Activated CD4-positive, alpha-beta T cell treated with anti-CD3 and anti-CD28 coated beads for 24 hours (primary cell): Measurements from ENCODE around the gene CFAP46.

ENCODE experiments used
- DNase-seq, 2 donors: peaks; one replicate each; pipeline ENCODE4 v3.0.0-alpha.2; 2020; ENCODE audit warnings: low read depth in 2 of 2

The CFAP46 gene

DNA sequence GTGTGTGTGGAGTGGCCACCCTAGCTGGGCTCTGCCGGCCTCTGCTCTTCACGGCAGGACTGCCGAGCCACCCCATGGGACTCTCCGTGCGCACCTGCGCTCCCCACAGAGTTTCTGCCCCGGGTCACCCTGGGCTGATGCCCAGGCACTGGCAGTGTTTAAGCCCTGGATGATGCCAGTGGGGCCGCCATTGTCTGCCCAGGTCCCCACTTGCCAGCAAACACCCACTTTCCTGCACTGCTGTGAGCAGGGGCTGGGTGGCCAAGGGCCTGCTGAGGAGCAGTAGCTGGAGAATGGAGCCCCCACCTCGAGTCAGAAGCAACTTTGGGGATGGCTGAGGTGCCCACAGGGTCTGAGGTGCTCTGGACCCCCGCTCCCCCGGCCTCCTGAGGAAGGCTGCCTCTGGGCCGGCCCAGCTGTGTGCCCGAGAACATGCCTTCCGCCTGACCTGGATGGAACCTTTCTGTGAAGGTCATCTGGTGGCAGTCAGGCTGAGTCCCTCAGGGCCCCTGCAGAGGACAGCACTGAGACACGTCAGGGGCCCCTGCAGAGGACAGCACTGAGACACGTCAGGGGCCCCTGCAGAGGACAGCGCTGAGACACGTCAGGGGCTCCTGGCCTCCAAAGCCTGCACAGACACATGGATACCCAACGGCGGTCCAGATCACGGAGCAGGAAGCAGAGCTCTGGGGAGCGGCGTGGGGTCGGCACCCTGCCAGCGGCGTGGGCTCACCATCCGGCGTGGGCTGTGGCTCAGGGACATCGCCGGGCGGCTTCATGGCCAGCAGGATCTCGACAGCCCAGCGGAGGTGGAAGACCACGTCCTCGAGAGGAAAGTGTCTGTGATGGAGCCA is 62.0 kb downstream of the CFAP46 start:
- no peak for DNase-seq

DNA sequence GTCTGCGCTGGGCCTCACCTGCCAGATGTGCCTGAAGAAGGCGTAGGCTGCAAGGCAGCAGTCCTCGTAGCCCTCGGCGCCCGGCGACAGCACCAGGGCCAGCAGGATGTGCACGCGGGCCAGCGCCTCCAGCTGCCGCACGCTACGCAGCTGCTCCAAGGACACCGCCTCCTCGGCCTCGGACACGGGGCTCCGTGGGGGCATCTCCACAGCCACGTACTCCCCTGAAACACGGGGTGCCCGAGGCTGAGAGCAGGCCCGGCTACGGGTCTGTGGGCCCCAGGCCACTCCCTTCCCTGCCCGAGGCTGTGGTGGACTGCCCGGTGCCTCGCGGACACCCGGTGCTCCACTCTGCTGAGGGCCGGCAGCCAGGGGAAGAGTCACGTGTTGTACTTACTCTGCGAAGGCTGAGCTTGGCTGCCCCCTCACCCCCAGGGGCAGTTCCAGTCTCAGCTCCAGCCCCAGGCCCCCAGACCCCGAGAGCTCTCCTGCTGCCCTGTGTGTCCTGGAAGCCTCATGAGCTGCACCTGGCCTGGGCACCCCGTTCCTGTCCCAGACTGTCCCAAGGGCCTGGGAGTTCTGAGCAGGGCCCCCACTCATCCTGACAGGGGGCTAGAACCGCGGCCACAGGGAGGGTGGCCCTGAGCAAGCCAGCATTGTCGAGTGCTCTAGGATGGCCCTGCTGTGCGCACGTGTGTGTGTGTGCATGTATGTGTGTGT is 62.8 kb downstream of the CFAP46 start:
- DNase-seq, result no peak

DNA sequence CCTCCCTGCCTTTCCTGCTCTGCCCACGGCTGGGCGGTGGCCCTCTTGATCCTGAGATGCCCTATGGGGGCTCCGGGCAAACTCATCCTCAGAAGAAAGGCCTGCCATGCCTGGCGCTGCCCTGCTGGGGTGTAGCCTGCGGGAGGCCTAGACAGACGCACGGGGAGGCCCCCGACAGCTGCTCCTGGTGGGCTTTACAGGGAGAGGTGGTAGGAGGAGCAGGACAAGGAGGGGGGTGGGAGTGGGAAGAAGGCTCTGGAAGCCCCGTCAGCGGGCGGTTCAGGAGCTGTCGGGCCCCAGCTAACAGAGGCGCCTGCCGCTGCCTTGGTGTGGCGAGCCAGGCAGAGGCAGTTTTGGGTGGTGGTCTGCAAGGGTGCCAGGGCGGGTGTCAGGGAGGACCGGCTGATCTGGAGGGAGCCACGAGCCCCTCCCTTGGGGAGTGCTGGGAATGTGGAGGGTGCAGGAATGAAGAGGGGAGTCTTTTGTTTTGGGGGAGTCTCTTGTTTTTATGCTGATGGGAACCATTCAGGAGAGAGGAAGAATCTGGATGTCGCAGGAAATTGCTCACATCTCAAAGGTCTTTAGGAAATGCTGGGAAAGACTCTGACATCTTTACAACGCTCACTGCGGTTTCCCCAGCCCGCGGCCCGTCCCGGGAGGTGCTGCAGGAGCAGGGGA is 63.5 kb downstream of the CFAP46 start:
- DNase-seq, result no peak

DNA sequence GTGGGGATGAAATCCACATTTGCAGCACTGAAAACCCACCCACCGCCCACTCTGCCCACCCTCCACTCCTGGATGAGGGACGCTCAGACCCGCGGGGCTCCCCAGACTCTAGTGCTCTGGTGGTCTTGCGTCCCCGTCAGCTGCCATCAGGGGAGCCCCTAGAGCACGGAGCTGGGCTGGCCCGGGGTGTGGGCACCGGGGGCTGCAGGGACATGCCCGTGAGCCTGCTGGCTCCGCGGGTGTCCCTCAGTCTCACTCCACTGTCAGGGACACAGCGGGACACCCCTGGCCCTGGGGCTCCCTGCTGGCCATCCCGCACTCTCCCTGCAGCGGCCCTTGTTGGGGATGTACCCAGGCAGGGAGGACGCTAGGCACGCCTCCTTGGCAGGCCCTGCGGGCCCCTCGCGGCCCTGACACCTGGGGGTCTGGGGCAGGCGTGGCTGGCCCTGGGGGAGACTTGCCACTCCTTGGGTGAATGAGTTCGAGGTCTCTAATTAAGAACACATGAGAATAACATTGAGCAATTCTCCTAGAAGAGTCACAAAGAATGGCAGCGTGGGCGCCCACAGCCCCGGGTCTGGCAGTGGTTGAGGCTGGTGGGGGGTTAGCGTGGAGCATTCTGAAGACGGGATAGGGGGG is 64.2 kb downstream of the CFAP46 start:
- no peak for DNase-seq

DNA sequence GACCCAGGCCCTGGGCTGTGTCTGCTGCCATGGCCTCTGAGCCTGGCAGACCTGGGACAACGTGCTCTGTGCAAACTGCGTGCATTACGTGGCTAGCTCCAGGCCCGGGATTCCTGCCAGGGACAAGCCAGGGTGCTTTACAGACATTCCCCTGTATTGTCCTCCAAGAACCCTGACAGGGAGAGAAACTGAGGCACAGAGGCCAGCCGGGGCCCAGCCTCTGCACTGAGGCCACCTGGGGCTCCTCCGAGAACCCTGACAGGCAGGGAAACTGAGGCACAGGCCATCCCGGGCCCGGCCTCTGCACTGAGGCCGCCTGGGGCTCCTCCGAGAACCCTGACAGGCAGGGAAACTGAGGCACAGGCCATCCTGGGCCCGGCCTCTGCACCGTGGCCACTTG is 64.9 kb downstream of the CFAP46 start:
- DNase-seq, result no peak

DNA sequence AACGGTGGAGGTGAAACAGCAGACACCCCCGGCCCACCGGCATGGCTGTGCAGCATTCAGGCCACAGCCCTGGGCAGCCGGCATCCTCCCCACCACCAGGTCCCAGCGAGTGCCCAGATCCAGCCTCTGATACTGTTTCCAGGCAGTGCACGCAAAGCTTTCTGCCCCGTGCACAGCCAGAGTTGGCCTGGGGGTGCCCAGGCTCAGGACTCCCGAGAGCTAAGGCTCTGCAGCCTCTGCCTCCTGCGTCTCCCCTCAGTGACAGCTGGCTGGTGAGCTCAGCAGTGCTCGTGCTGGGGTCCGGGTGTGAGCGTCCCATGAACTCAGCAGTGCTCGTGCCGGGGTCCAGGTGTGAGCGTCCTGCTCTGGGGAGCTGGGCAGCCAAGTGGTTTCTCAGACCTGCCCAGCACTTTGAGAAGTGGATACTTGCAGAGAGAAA is 65.4 kb downstream of the CFAP46 start:
- no peak for DNase-seq

DNA sequence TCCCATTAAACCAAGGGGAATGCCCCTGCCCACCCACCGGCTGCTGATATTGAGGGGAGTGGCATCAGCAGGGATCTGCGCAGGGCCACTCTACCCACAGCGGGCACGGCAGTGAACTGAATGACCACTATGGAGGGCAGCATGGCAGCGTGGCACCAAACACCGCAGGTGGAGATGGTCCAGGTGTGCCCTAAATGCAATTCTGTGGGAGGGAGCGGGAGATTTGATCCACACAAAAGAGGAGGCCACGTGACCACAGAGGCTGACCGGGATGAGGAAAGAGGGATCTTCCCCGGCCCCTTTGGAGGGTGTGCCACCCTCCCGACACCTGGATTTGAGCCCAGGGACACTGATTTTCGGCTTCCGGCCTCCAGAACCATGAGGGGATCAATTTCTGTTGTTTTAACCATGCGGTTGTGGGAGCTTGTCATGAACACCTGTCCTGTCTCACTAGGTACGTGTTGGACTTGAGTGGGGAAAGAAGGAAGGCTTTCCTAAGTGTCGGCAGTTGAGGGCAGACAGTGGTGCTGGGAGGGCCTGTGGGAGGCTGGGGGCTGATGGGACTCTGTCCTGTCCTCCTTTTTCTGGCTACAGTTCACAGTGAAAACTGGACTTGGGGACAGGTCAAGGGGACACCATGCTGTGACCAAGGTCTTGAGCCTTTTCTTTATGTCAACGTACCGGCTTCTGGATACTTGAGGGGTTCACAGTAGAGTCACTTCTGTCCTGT is 66.1 kb downstream of the CFAP46 start:
- no peak for DNase-seq

DNA sequence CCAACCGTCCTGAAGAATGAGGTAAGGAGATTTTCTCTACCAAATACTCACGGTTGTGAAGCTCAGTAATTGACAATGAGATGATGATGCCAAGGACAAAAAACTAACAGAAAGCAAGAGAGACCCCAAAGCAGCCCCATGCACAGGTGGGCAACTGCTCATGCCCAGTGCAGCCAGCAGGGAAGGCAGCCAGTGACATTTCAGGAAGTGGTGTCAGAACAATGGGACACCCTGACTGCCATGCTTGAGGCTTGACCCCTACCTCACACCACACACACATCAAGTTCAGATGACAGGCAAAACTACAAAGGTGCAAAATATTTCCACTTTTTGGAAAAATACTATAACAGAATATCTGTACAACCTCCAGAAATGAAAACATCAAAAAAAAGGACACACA is 66.9 kb downstream of the CFAP46 start:
- DNase-seq, result no peak

DNA sequence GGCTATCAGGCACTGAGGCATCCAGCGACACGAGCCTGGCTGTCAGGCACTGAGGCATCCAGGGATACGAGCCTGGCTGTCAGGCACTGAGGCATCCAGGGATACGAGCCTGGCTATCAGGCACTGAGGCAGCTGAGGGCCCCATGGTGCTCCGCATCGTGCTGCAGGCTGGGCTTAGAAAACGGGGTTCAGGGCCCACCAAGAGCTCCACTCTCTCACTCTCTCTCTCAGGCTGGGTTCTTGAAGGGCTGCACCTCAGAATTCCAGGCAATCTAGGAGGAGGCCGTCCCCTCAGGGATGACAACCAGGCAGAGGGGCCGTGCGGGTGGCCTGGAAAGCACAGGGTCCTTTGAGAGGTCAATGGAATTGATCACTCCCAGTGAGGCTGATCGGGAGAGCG is 69.0 kb downstream of the CFAP46 start:
- DNase-seq, result no peak

DNA sequence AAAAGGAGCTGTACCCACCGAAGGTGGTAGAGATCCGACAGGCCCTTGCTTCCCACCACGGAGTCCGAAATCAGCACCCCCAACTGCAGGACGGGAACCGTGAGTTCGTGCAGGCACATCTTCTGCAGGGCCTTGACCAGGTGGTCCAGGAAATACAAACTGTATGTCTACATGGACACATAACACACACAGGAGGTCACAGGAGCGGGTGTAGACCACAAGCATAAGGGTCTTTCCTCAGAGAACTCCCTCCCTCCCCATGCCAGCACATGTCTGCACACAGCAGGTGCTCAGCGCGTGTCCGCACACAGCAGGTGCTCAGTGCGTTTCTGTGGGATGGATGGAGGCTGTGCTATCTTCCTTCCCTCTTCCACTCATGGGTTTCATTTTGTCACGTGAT is 69.7 kb downstream of the CFAP46 start:
- no peak for DNase-seq

DNA sequence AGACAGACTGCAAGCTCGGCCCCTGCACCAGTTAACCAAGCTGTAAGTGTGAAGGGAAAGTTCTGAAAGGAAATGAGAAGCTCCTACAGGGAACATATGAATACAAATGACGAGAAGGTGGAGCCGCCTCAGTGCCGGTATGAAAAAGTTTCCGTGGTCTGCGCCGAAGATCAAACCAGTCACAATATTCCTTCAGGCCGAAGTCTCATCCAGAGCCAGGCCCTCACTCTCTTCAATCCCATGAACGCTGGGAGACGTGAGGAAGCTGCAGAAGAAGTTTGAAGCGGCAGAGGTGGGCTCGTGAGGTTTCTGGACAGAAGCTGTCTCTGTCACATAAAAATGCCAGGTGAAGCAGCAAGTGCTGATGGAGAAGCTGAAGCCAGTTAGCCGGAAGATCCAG is 71.9 kb downstream of the CFAP46 start:
- no peak for DNase-seq

DNA sequence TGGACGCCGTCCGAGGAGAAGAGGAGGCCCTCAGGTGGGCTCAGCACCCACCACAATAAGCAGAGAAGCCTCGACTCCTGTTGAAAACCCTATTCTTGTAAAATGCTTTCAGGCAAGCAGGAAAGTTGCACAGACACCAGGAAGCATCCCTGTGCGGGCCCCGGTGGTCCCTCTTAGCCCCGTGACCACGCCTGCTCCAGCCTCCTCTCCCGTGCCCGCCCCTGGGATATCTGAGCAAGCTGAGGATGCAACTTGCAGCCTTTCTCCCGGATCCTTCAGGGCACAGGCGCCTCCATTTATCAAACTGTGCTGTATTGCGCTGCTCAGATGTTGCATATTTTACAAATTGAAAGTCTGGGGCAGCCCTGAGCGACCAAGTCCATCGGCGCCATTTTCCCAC is 72.7 kb downstream of the CFAP46 start:
- DNase-seq, result no peak

DNA sequence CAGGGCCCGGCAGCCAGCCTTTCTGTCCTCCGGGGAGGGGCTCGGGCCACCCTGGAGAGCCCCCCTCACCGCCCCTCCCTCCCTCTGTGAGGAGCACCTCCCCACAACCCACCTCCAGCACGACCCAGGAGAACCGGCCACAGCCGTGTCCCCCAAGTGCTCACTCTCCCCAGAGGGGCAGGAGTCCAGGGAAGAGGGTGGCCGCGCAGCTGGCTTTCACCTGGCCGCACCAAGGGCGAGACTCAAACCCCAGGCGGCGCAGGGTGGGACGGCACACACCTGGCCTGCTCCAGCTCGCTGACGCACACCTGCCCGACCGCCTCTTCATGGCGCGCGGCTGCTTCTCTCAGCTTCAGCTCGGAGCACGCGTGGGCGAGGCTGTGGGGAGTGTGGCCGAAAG is 73.4 kb downstream of the CFAP46 start:
- DNase-seq, result no peak

DNA sequence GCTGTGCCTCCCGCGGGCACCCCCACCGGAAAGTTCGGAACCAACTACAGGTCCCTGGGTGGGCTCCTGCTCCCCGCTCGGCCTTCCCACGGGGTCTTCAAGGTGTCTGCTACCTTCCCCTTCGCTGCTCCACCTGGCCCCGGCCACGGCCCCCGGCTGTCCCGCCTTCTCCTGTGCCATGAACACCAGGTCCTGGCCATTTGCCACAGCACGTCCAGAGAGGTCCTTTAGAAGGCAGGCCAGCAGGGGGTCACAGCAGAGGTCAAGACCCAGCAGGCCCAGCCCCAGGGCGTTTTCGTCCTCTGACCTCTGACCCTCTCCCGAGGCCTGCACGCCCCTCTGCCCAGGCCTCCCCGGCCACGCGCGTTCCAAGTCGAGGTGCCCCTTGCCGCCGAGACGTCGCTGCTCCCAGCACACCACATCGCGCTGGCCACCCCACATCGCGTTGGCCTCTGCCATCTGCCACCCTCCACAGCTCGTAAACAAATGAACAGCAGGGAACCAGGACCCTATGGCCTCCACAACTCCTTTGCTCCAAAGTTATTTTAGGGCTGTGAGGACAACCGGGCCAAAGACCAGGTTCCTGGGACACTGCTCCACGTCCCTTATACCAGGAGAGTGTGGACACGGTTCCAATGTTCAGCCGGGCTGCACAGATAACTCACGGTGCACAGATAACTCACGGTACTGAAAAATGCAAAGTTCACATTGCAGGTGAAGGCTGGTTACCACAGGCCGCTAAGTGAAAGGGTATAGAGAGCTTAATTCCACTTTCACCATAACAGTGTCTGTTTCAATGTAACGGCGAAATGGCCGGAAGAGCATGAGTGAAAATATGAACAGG is 74.3 kb downstream of the CFAP46 start:
- no peak for DNase-seq

DNA sequence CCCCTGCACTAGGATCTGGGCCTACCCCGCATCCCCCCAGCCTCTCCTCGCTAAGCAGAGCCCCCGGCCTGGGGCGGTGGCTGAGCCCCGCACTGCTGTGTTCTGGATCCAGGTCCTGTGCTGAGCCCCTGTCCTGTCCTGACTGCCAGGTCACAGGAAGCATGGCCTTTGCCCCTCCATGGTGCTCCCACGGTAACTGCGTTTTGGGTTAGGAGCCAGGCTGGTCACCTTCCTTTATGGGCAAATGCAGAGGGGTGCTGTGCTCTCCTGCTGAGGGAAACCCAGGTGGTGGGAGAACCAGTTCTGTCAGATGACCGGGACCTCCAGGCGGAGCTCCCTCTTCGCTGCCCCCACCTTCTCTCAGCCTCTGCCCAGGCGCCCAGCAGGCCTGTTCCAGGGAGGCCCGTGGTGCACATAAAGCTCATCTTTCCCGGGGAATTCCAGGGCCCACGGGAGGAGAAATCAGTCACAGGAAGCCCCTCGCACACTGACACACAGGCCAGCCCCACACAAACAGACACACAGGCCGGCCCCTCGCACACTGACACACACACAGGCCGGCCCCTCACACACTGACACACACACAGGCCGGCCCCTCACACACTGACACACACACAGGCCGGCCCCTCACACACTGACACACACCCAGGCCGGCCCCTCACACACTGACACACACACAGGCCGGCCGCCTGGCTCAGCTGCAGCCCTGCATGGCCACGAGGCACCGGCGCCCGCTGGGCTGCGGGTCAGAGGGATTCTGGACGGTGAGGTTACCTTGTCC is 75.6 kb downstream of the CFAP46 start:
- no peak for DNase-seq

DNA sequence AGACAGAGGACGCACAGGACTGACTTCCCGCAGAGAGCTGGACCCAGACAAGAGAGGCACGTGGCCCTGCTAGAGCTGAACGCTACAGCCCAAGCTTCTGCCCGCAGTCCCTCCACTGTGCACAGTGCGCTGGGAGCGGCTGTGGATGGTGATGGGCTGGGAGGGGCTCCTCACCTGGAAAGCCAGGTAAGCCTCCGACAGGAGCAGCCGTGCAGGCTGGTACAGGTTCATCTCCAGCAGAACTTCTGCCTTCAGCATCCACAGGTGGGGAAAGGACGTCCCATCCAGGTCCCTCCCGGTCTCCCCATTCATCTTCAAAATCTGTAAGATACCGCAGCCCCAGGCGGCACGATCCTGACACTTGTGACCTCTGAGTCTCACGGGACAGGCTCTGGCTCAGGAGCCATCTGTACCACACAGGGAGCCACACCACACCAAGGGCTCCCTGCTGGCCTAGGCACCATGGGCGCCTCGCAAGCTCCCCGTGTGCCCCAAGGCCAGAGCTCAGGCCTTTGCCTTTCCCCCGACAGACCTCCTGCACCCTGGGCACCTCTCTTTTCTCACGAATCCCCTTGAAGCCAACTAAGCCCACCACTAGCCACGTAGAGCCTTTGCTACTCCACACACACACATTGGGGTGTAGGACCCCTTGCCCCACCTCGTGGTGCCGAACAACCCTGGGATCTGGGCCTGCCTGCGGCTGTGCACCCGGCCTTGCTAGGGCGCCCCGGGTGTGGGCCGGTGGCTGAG is 76.3 kb downstream of the CFAP46 start:
- DNase-seq, result no peak

DNA sequence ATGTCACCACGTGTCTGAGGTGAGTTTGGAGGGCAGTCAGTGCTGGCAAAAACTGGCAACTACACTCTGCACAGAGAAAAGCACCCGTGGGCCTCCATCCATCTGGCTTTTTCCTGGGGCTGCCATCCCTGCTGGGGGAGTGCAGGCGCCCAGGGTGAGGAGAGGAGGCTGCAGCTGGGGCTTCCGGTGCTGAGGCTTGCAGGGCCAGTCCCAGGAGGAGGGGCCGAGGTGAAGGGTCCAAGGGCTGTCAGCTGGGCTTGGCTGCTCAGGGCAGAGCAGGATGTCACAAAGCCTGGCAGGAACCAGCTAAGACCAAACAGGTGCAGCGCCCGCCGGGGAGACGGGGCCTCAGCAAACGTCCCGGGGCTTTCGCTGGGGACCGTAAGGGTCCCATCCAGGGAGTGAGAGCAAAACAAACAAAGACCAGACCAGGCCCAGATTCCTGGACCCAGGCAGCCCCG is 77.2 kb downstream of the CFAP46 start:
- no peak for DNase-seq

DNA sequence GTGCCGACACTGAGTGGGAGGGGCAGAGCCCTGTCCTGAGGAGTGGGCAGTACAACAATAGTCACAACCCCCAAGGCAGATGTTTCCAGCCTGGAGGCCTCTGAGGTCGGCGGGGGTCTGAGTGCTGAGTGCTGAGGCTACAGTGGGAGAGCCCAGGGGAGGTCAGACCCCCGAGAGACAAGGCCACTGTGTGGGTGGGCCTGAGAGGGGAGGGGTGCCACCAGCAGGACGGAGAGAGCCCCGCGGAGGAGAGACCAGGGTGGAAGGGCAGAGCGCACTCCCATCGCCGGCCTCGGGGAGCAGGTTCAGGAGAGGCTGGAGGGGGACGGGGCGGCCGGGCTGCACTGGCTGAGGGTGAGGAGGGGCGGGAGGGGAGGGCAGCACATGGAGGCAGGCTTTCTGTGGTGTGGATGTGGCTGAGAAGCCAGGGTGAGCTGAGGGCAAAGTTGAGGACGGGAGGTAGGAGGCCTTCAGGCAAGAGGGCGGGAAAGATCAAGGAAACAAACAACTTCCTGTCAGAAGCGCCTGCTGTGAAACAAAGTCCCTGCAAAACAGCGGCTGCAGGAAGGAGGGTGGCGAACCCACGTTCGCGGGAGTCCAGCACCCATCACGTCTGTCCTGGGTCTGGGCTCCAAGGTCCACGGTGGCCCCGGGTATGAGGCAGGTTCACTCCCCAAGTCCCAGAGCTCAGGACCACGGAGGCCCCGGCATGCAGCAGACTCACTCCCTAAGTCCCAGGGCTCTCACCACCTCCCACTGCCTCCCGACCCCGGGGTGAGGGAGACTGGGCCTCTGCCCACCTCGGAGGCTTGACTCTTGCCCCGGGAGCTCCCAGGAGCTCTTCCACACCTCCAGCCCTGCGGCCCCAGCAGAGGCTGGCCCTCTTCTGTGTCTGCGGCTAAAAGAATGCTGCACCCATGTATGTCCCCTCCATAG is 79.6 kb downstream of the CFAP46 start:
- DNase-seq, result no peak
